ENCODE results near the gene FAM174C.
A peak's percentile ranks its signal among the peaks of the same experiment; 100 is the strongest.

FAM174C gene

DNA sequence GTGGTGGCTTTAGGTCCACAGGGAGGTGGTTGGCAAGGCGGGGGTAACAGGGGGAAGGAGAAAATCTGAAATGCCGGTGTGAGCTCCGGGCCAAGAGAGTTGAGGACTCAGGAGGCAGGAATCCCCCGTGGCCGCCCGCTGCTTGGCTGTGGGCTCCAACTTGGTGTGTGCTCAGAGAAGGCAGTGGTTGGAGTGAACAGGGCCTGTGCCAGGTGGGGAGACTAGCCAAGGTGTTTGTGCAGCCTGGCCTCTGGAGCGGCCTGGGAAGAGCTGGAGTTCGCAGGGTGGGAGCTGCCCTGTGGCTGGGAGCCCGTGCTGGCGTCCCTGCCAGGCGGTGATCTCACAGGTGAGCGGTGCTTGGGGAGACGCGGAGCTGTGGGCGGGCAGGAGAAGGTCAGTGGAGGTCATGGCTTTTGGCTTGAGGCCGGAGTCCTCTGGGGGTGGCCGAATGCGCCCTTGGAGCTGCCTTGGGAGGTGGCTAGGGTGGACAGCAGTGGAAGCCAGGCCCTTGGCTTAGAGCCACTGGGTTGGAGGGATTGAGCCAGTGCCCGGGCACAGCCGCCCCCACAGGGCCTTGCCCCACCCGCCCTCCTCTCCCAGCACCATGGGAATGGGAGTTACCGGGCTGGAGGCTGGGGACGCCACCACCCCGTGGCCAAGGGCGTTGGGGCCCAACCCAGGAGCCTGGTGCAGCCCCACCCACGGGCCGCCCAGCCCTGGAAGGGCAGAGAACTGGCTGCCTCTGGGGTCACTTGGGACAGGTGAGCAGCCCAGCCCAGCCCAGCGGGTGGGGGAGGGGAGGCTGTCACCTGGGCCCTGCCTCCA is 13.3 kb upstream of the FAM174C start:
- peak overlapping the region; percentile 79 for H3K9ac ChIP-seq (ENCODE audit: low read depth, low read length)
- H3K4me3 ChIP-seq (ENCODE audit: low read depth, low read length) = peak overlapping the region; percentile 91
- H3K27me3 ChIP-seq (ENCODE audit: control insufficient read depth, insufficient read depth, low read length) = no peaks in the 10 kb centered on the region
- peaks cover 12% of the 10 kb centered on the region for H3K4me1 ChIP-seq (ENCODE audit: control insufficient read depth, insufficient read depth, low read length)
- peaks cover 15% of the 10 kb centered on the region for H3K36me3 ChIP-seq (ENCODE audit: control insufficient read depth, insufficient read depth, low read length)
- no peaks in the 10 kb centered on the region for H3K9me3 ChIP-seq (ENCODE audit: control insufficient read depth, insufficient read depth, low read length)

DNA sequence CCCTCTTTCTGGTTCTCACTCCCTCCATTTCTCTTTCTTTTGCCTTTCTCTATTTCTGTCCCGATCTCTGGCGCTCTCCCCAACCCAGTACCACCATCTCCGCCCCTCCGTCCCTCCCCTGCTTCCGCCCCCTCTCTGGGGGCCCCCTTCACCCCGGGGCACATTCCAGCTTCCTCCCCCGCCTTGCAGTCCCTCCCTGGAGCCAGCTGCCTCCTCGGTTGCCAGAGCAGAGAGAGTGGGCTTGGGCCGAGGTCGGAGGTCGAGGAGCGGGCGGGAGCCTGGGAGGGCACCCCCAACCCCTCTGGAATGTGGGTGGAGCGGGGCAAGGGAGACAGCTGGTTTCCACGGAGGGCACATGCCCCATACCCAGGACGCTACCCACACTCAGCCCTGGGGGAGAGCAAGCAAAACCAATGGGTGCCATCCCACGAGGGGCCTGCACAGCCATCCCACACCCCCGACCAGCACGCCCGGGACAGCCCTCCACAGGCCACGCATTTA is 12.7 kb upstream of the FAM174C start:
- H3K9ac ChIP-seq (ENCODE audit: low read depth, low read length) = no peak overlapping the region
- peaks cover 12% of the 10 kb centered on the region for H3K4me1 ChIP-seq (ENCODE audit: control insufficient read depth, insufficient read depth, low read length)
- H3K9me3 ChIP-seq (ENCODE audit: control insufficient read depth, insufficient read depth, low read length) = no peaks in the 10 kb centered on the region
- peak overlapping the region; percentile 91 for H3K4me3 ChIP-seq (ENCODE audit: low read depth, low read length)
- no peaks in the 10 kb centered on the region for H3K27me3 ChIP-seq (ENCODE audit: control insufficient read depth, insufficient read depth, low read length)
- H3K36me3 ChIP-seq (ENCODE audit: control insufficient read depth, insufficient read depth, low read length) = peaks cover 11% of the 10 kb centered on the region

DNA sequence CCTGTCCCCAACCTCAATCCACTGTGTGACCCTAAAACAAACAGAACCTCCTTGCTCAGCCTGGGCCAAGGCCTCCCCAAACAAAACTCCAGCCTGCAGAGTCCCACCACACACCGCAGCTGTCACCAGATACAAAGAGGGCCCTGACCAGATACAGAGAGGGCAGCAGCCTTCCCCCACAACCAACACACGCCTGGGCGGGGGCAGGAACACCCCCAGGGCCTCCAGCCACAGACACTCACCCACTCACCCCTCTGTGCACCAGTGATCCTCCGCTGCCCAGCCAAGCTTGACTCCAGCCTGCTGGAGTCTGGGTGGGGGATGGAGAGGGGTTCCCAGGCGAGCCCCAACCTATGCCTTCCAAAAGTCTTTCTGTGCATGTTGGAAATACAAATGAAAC is 12.1 kb upstream of the FAM174C start:
- peaks cover 7% of the 10 kb centered on the region for H3K36me3 ChIP-seq (ENCODE audit: control insufficient read depth, insufficient read depth, low read length)
- no peak overlapping the region for H3K9ac ChIP-seq (ENCODE audit: low read depth, low read length)
- H3K27me3 ChIP-seq (ENCODE audit: control insufficient read depth, insufficient read depth, low read length) = no peaks in the 10 kb centered on the region
- H3K9me3 ChIP-seq (ENCODE audit: control insufficient read depth, insufficient read depth, low read length) = no peaks in the 10 kb centered on the region
- no peak overlapping the region for H3K4me3 ChIP-seq (ENCODE audit: low read depth, low read length)
- peaks cover 12% of the 10 kb centered on the region for H3K4me1 ChIP-seq (ENCODE audit: control insufficient read depth, insufficient read depth, low read length)

DNA sequence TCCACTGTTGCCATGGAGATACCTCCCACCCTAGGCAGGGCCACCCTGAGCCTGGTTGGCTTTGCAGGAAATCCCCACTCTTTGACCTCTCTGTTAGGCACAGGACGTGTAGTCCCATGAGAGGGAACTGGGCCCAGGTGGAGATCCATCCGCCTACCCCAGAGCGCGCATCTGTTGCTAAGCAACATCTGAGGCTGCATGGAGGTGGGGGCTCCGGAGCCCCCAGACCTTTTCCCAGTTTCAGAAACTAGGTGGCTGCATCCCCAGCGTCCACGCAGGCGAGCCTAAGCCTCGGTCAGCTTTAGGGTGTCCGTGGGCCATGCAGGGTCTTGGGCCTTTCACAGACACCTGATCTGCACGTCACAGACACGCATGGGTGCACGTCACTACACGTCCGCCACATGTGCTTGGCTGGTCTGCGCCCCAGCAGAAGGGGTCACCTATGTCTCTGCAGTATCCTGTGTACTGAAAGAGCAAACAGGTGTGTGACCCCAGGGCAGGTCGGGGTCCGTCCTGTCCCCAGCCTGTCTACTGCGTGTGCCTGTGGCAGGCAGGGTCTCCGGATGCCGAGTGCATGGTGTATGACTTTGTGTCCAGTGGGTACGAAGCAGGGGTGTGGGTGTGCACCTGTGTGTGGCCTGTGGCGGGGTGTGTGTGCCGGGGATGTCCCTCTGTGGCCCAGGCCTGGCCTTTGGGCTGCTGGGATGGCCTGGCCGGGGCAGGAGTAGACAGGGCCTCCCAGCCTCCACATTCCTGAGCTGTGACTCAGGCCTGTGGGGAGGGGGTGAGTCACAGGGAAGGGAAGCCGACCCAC is 10.3 kb upstream of the FAM174C start:
- H3K9ac ChIP-seq (ENCODE audit: low read depth, low read length) = no peak overlapping the region

DNA sequence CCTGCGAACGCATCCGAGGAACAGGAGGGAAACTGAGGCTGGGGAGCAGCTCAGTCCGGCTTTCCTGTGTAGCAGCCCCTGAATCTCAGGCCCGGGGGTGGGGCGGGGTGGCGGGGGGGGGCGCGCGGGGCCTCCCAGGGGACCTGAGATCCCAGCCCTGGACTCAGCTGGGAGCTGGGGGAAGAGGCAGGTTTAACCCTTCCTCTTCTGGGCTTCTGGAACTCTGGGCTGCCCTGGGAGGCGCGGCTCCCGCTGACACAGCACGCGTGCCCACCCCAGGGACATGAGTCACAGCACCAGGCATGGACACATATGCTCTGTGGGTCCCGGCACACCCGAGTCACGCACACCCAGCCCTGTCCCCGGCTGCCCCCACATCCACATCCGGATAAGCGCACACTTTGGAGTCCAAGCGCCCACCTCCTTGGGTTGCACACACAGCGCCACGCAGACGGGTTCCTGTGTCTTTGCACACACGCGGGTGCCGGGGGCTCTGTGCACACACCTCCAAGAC is 9.7 kb upstream of the FAM174C start:
- peaks cover 6% of the 10 kb centered on the region for H3K36me3 ChIP-seq (ENCODE audit: control insufficient read depth, insufficient read depth, low read length)

More for the DNA sequence above, 10.3 kb upstream of the FAM174C start:
- Histone ChIP-seq H3K36me3 (ENCODE audit: control insufficient read depth, insufficient read depth, low read length) (peaks cover 3% of the 10 kb centered on the region), H3K27me3 (ENCODE audit: control insufficient read depth, insufficient read depth, low read length) (no peaks in the 10 kb centered on the region), H3K9me3 (ENCODE audit: control insufficient read depth, insufficient read depth, low read length) (no peaks in the 10 kb centered on the region), H3K4me3 (ENCODE audit: low read depth, low read length) (no peak overlapping the region), H3K4me1 (ENCODE audit: control insufficient read depth, insufficient read depth, low read length) (peaks cover 11% of the 10 kb centered on the region)

DNA sequence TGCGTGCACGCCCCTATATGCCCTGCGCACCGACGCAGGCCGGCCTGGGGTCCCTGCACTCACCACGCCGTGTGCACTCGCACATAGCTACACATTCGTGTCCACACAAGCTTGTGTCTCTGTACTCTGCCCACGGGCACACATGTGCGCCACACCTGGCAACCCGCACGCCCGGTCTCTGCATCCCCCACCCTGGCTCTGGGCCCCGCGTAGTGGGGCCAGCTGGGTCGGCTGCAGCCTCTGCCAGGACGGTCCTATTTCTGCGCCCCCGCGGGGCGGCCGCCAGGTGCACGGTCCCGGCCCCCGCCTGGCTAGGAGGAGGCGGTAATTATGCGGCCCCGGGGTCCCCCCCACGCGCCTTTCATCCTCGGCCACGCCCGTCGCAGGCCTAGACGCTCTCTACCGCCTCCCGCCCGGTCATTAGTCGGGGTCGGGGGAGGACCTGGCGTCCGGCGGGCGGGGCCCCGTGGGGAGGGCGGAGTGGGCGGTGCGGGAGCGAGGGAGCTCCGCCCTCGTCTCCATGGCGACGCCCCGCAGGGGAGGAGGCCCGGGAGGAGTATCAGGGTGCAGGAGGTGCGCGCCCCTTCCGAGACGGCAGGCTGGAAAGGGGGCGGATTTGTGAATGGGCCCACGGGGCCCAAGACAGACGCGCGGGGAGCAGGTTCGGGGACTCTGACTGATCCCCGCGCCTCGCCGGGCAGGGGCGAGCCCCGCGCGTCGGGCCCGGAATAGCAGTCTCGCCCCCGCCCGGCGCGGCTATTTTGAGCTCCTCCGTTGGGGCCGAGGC is 9.0 kb upstream of the FAM174C start:
- Histone ChIP-seq H3K4me1 (ENCODE audit: control insufficient read depth, insufficient read depth, low read length) (peaks cover 10% of the 10 kb centered on the region), H3K4me3 (ENCODE audit: low read depth, low read length) (peak overlapping the region; percentile 79), H3K27me3 (ENCODE audit: control insufficient read depth, insufficient read depth, low read length) (no peaks in the 10 kb centered on the region), H3K9ac (ENCODE audit: low read depth, low read length) (peak overlapping the region; percentile 70), H3K36me3 (ENCODE audit: control insufficient read depth, insufficient read depth, low read length) (peaks cover 12% of the 10 kb centered on the region), H3K9me3 (ENCODE audit: control insufficient read depth, insufficient read depth, low read length) (no peaks in the 10 kb centered on the region)

More for the DNA sequence above, 9.7 kb upstream of the FAM174C start:
- Histone ChIP-seq H3K27me3 (ENCODE audit: control insufficient read depth, insufficient read depth, low read length) (no peaks in the 10 kb centered on the region), H3K9ac (ENCODE audit: low read depth, low read length) (peak overlapping the region; percentile 70), H3K9me3 (ENCODE audit: control insufficient read depth, insufficient read depth, low read length) (no peaks in the 10 kb centered on the region), H3K4me3 (ENCODE audit: low read depth, low read length) (peak overlapping the region; percentile 79), H3K4me1 (ENCODE audit: control insufficient read depth, insufficient read depth, low read length) (peaks cover 10% of the 10 kb centered on the region)

DNA sequence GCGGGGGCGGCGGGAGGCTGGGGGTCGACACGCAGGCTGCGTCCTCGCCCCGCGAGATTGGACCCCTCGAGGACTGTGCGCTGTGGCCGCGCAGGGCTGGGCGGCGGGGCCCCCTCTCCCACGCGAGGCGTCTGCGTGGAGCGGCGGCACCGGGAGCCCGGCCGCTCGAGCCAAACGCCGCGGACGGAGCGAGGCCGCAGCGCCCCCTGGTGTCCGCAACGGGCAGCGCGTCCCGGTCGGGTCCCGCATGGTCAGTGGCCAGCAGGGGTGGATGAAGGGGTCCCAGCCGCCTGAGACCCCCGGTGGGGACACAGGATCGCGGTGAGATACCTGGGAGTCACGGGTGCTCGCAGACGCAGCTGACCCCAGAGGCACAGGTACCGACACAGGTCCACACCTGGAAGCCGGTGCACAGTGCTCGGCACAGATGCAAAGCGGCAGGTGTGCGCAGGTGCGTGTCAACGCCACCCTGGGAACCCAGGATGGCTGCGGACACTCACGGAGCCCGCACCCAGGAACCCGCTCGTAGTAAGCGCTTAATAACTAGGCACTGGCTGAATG is 8.3 kb upstream of the FAM174C start:
- peaks cover 19% of the 10 kb centered on the region for H3K36me3 ChIP-seq (ENCODE audit: control insufficient read depth, insufficient read depth, low read length)
- H3K9me3 ChIP-seq (ENCODE audit: control insufficient read depth, insufficient read depth, low read length) = no peaks in the 10 kb centered on the region
- H3K4me1 ChIP-seq (ENCODE audit: control insufficient read depth, insufficient read depth, low read length) = peaks cover 10% of the 10 kb centered on the region
- no peak overlapping the region for H3K9ac ChIP-seq (ENCODE audit: low read depth, low read length)
- H3K27me3 ChIP-seq (ENCODE audit: control insufficient read depth, insufficient read depth, low read length) = no peaks in the 10 kb centered on the region
- H3K4me3 ChIP-seq (ENCODE audit: low read depth, low read length) = peak overlapping the region; percentile 63

DNA sequence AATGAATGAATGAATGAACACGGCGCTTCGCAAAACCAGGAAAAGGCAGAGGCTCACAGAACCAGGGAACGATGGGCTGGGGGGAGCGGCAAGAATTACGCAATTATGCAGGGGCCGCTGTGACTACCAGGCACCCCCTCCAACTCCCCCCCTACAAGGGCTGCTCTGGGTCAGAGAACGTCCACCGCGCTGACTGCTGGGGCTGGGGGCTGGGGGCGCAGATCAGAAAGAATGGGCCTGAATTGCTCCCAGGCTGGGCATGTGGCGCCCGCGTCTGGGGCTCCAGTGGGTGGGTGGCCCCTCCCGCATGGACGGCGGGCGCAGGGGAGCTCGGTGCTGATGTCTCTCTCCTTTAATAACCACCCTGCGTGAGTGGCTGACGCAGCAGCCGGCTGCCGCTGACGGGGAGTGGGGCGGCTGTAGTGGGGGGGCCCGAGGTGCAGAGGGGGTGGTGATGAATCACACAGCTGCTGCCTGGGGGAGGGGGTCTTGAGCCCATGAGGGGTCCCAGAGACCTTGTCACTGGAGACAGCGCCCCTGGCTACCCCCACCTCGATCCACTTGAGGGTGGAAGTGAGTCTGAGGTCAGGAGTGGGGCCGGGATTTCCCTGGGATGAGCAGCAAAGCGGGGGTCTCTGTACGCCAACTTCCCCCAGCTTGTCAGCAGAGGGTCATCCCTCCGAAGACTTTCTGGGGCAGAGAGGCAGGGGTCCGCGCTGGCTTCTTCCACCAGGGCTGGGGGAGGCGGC is 7.7 kb upstream of the FAM174C start:
- peaks cover 10% of the 10 kb centered on the region for H3K4me1 ChIP-seq (ENCODE audit: control insufficient read depth, insufficient read depth, low read length)
- H3K9ac ChIP-seq (ENCODE audit: low read depth, low read length) = no peak overlapping the region
- H3K4me3 ChIP-seq (ENCODE audit: low read depth, low read length) = peak overlapping the region; percentile 63
- H3K27me3 ChIP-seq (ENCODE audit: control insufficient read depth, insufficient read depth, low read length) = no peaks in the 10 kb centered on the region
- H3K36me3 ChIP-seq (ENCODE audit: control insufficient read depth, insufficient read depth, low read length) = peaks cover 26% of the 10 kb centered on the region
- H3K9me3 ChIP-seq (ENCODE audit: control insufficient read depth, insufficient read depth, low read length) = no peaks in the 10 kb centered on the region

DNA sequence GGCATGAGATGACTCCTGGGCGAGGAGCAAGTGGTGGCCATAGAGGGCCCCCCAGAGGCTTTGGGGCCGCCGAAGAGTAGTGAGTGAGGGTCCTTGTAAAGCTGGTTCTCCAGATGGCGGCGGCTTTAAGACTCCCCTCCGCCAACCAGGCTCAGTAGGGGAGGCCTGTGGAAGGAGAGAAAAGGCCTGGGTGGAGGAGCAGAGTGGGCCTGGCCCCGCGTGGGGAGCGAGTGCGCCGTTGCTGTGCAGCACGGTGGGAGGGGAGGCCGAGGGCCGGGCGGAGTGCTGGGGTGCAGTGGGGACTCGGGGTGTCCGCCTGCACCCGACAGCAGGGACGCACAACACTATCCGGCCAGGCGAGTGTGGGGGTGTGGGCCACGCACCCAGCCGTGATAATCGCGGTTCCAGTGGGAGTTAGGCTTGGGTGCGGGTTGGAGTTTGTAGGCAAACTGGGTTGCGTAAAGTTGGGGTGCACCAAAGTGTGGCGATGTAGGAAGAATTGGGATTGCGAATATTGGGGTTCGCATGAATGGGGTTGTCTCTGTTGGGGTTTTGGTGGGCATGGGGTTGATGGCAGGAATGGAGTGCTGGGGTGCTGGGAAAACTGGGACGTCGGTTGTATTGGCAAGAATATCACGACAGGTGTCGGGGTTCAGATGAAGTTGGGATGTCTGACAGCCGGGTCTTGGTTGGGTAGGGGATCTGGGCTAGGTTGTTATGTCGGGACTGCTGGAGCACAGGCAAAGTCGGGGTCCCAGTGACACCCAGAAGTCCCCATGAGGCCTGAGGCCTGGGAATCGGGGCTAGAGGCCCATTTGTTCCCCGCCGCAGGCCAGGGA is 6.9 kb upstream of the FAM174C start:
- Histone ChIP-seq H3K9me3 (ENCODE audit: control insufficient read depth, insufficient read depth, low read length) (no peaks in the 10 kb centered on the region), H3K9ac (ENCODE audit: low read depth, low read length) (peak overlapping the region; percentile 54), H3K27me3 (ENCODE audit: control insufficient read depth, insufficient read depth, low read length) (no peaks in the 10 kb centered on the region), H3K4me1 (ENCODE audit: control insufficient read depth, insufficient read depth, low read length) (peaks cover 13% of the 10 kb centered on the region), H3K4me3 (ENCODE audit: low read depth, low read length) (peak overlapping the region; percentile 63), H3K36me3 (ENCODE audit: control insufficient read depth, insufficient read depth, low read length) (peaks cover 33% of the 10 kb centered on the region)

DNA sequence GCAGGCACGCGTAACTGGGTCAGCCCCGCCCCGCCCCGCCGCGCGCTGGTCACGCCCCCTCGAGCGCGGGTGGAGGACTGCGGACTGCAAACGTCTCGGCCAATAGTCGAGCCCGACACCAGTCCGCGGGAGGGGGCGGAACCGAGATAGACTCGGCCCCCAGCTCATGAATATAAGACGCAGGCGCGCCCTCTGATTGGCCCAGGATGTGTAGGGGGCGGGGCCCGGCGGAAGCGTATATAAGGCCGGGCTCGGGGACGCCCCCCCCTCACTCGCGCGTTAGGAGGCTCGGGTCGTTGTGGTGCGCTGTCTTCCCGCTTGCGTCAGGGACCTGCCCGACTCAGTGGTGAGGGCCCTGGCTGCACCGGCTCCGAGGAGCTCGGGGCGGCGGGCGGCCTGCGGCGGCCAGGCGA is 6.3 kb upstream of the FAM174C start, which contains the start of gene CIRBP:
CIRBP (plus strand) TSS at position 268 of the 413 bp plus-strand sequence. CDS start 1,602 bp downstream, outside the sequence.
- peaks cover 15% of the 10 kb centered on the region for H3K4me1 ChIP-seq (ENCODE audit: control insufficient read depth, insufficient read depth, low read length)
- H3K4me3 ChIP-seq (ENCODE audit: low read depth, low read length) = peak within 1 kb of the TSS; percentile 94

More for the DNA sequence above, 6.3 kb upstream of the FAM174C start, which contains the start of gene CIRBP:
- H3K36me3 ChIP-seq (ENCODE audit: control insufficient read depth, insufficient read depth, low read length) = peaks cover 38% of the 10 kb centered on the region
- peak within 1 kb of the TSS; percentile 99 for H3K9ac ChIP-seq (ENCODE audit: low read depth, low read length)
- no peaks in the 10 kb centered on the region for H3K27me3 ChIP-seq (ENCODE audit: control insufficient read depth, insufficient read depth, low read length)
- no peaks in the 10 kb centered on the region for H3K9me3 ChIP-seq (ENCODE audit: control insufficient read depth, insufficient read depth, low read length)

All from iPS-15b (cell line).